ENCODE data around the gene SEMA3C.

SEMA3C gene

GRCh38 chr7:80885757-80886156 lies 33.1 kb downstream of the SEMA3C start:
- Histone ChIP-seq H3F3A (ENCODE audit: low read depth) (no peaks in the 10 kb centered on the region), H3K27me3 (ENCODE audit: insufficient read depth, low read length, poor library complexity, severe bottlenecking) (no peaks in the 10 kb centered on the region), H3K79me2 (ENCODE audit: insufficient read depth, low read length) (no peaks in the 10 kb centered on the region), H4K20me1 (ENCODE audit: insufficient read depth, low read length, poor library complexity, severe bottlenecking) (no peaks in the 10 kb centered on the region), H3K36me3 (ENCODE audit: insufficient read depth, low read length) (no peaks in the 10 kb centered on the region), H3K9ac (ENCODE audit: low read depth, low read length, poor library complexity, severe bottlenecking) (no peak overlapping the region), H3K9me2 (replicated peaks; ENCODE audit: low read depth, low read length) (no peaks in the 10 kb centered on the region), H3K4me3 (ENCODE audit: low read length, poor library complexity, severe bottlenecking) (no peak overlapping the region), H2AFZ (ENCODE audit: low read length) (no peak overlapping the region), H3K9me3 (ENCODE audit: insufficient read depth, low read depth, low read length) (no peaks in the 10 kb centered on the region), H3K4me2 (ENCODE audit: low read depth, low read length, poor library complexity, severe bottlenecking) (no peak overlapping the region), H3K4me1 (ENCODE audit: insufficient read depth, low read length, poor library complexity, severe bottlenecking) (no peaks in the 10 kb centered on the region)
- TF ChIP-seq CTCF (conservative IDR thresholded peaks at IDR 0.05; ENCODE audit: low read length) = no peak
- no peak for TF ChIP-seq EZH2phosphoT487 (IDR thresholded peaks at IDR 0.05; ENCODE audit: borderline replicate concordance)

- Histone ChIP-seq H2AFZ (ENCODE audit: low read length) (no peak overlapping the region), H3K9ac (ENCODE audit: low read depth, low read length, poor library complexity, severe bottlenecking) (no peak overlapping the region), H3K9me2 (replicated peaks; ENCODE audit: low read depth, low read length) (no peaks in the 10 kb centered on the region), H3F3A (ENCODE audit: low read depth) (no peaks in the 10 kb centered on the region), H3K36me3 (ENCODE audit: insufficient read depth, low read length) (no peaks in the 10 kb centered on the region), H3K9me3 (ENCODE audit: insufficient read depth, low read depth, low read length) (no peaks in the 10 kb centered on the region), H3K4me2 (ENCODE audit: low read depth, low read length, poor library complexity, severe bottlenecking) (no peak overlapping the region), H3K4me1 (ENCODE audit: insufficient read depth, low read length, poor library complexity, severe bottlenecking) (no peaks in the 10 kb centered on the region), H4K20me1 (ENCODE audit: insufficient read depth, low read length, poor library complexity, severe bottlenecking) (no peaks in the 10 kb centered on the region), H3K27me3 (ENCODE audit: insufficient read depth, low read length, poor library complexity, severe bottlenecking) (no peaks in the 10 kb centered on the region), H3K4me3 (ENCODE audit: low read length, poor library complexity, severe bottlenecking) (no peak overlapping the region), H3K79me2 (ENCODE audit: insufficient read depth, low read length) (no peaks in the 10 kb centered on the region)
- TF ChIP-seq EZH2phosphoT487 (IDR thresholded peaks at IDR 0.05; ENCODE audit: borderline replicate concordance) (no peak), CTCF (conservative IDR thresholded peaks at IDR 0.05; ENCODE audit: low read length) (no peak)
Observed at GRCh38 chr7:80884511-80885195, 34.2 kb downstream of the SEMA3C start.

DNA sequence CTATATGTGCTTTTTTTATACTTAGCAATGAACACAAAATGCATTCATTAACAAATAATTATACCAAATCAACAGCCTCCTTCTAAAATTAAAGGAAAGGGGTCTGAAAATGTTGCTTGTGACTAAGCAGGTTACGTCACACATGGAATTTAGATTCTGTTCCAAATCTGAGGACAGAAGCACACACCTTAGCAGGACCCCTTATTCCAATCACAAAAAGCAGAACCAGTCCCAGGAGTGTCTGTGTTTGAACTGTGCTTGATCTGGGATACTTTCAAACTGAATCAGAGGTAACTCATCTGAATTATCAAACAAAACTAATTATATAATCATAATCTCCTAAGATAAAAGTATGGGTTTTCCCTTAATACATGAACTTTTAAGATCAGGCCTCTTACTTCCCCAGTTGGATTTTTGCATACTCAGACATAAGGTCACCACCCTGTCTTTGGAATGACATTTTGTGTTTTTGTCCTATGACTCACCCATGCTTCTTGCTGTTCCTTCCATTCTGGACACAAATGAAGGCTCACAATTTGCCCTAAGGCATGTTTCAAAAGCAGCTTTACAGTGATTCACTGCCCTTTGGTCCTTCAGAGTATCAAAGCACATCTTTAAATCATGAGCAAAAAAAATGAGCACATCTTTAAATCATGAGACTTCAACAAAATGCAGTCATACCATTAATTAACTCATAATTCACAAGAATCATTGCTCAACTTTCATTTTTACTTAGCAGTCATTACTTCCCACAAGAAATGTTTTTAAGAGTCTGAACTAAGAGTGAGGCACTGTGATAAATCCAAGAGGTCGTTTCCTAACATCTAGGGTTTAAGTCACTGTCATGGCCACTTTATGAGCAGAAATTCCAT lies 35.5 kb downstream of the SEMA3C start:
- Histone ChIP-seq H2AFZ (ENCODE audit: low read length) (no peak overlapping the region), H3K4me1 (ENCODE audit: insufficient read depth, low read length, poor library complexity, severe bottlenecking) (no peaks in the 10 kb centered on the region), H3K9me3 (ENCODE audit: insufficient read depth, low read depth, low read length) (no peaks in the 10 kb centered on the region), H3K79me2 (ENCODE audit: insufficient read depth, low read length) (no peaks in the 10 kb centered on the region), H3K9ac (ENCODE audit: low read depth, low read length, poor library complexity, severe bottlenecking) (no peak overlapping the region), H3F3A (ENCODE audit: low read depth) (no peaks in the 10 kb centered on the region), H3K36me3 (ENCODE audit: insufficient read depth, low read length) (no peaks in the 10 kb centered on the region), H3K4me3 (ENCODE audit: low read length, poor library complexity, severe bottlenecking) (no peak overlapping the region), H3K9me2 (replicated peaks; ENCODE audit: low read depth, low read length) (no peaks in the 10 kb centered on the region), H3K27me3 (ENCODE audit: insufficient read depth, low read length, poor library complexity, severe bottlenecking) (no peaks in the 10 kb centered on the region), H3K4me2 (ENCODE audit: low read depth, low read length, poor library complexity, severe bottlenecking) (no peak overlapping the region), H4K20me1 (ENCODE audit: insufficient read depth, low read length, poor library complexity, severe bottlenecking) (no peaks in the 10 kb centered on the region)
- TF ChIP-seq EZH2phosphoT487 (IDR thresholded peaks at IDR 0.05; ENCODE audit: borderline replicate concordance) (no peak), CTCF (conservative IDR thresholded peaks at IDR 0.05; ENCODE audit: low read length) (no peak)

Data from Loucy (cell line).